GM20000 (cell line): ENCODE measurements around the gene MICAL3.

Experiments used
- DNase-seq: peaks from one replicate; pipeline ENCODE4 v3.0.0; 2012; ENCODE audit warnings: low spot score
- CTCF ChIP-seq: IDR thresholded peaks from 2 replicates; pipeline ENCODE4 v1.5.1; 2012; ENCODE audit warnings: mild to moderate bottlenecking, control low read depth; ENCODE audit errors: extremely low read depth, missing control alignments

MICAL3 gene

GRCh38 chr22:17974703-17975372 is 49.5 kb downstream of the MICAL3 start:
- TF ChIP-seq CTCF, result no peak
- DNase-seq, result peak; percentile 63

GRCh38 chr22:17974087-17974486 is 50.3 kb downstream of the MICAL3 start:
- TF ChIP-seq CTCF, result no peak
- DNase-seq, result no peak

- TF ChIP-seq CTCF, result no peak
- no peak for DNase-seq
These were observed 51.1 kb downstream of the MICAL3 start for GRCh38 chr22:17973217-17973616.

GRCh38 chr22:17972385-17973191 is 51.8 kb downstream of the MICAL3 start:
- TF ChIP-seq CTCF, result no peak
- DNase-seq, result no peak

GRCh38 chr22:17971711-17972110 is 52.6 kb downstream of the MICAL3 start:
- no peak for DNase-seq
- no peak for TF ChIP-seq CTCF

- no peak for DNase-seq
- TF ChIP-seq CTCF, result no peak
These were observed 54.1 kb downstream of the MICAL3 start for GRCh38 chr22:17970201-17970708.

- TF ChIP-seq CTCF, result no peak
- no peak for DNase-seq
These were observed 54.7 kb downstream of the MICAL3 start for GRCh38 chr22:17969701-17970113.
